Osteocyte (in vitro differentiated cells): Measurements from ENCODE around the gene DOK6. TPM values are rescaled to one million over a fixed set of nuclear protein-coding genes. Genes with fewer than 3 reads are reported as not detected.

Experiments
- DNase-seq: peaks from one replicate; pipeline ENCODE4 v3.0.0; 2021; ENCODE audit warnings: mixed read lengths; ENCODE audit not compliant: unreplicated experiment; ENCODE audit errors: extremely low spot score
- H3K27ac Mint-ChIP-seq: one replicate; pipeline ENCODE4 v1.8.0; 2021; ENCODE audit warnings: mild to moderate bottlenecking, mixed read lengths; ENCODE audit not compliant: unreplicated experiment
- H3K27me3 Mint-ChIP-seq: one replicate; pipeline ENCODE4 v1.8.0; 2021; ENCODE audit warnings: mixed read lengths; ENCODE audit not compliant: unreplicated experiment
- H3K36me3 Mint-ChIP-seq: one replicate; pipeline ENCODE4 v1.8.0; 2021; ENCODE audit warnings: mixed read lengths; ENCODE audit not compliant: unreplicated experiment
- H3K4me1 Mint-ChIP-seq: one replicate; pipeline ENCODE4 v1.8.0; 2021; ENCODE audit warnings: mixed read lengths; ENCODE audit not compliant: unreplicated experiment
- H3K4me3 Mint-ChIP-seq: one replicate; pipeline ENCODE4 v1.8.0; 2021; ENCODE audit warnings: mild to moderate bottlenecking, moderate library complexity, mixed read lengths; ENCODE audit not compliant: unreplicated experiment
- H3K9me3 Mint-ChIP-seq: one replicate; pipeline ENCODE4 v1.8.0; 2021; ENCODE audit warnings: mixed read lengths; ENCODE audit not compliant: unreplicated experiment
- total RNA-seq: library from RNA; stranded (reverse); gene quantifications from 2 replicates; pipeline ENCODE4 v1.2.1, GENCODE V29; 2021
- TF ChIP-seq, protein P1 (sequence below): fragments of 200-600 bp; sonication (generic); IDR thresholded peaks from 2 replicates; pipeline ENCODE4 v1.5.0; 2021; ENCODE audit warnings: antibody characterized with exemption, mild to moderate bottlenecking, moderate library complexity

The DOK6 gene
- total RNA-seq, 1 donor from 2014 or later = 4.6 TPM

DNA sequence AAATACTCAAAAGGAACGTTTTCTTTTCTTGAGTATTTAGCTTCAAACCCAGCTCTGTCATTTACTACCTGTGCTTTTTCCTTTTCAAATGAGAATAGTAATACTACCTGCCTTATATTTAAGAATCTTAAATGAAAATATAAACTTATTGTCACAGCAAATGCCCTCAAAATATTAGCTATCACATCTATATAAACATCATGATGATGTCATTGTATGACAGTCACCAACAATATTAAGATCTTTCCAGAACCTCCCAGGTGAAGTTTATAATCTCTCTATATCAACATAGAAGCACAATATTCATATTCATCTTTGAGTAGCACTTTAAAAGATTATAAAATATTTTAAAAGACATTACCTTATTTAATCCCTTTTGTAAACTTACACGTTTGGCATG lies 92.2 kb downstream of the DOK6 start:
- DNase-seq = no peak
- no peaks in the 10 kb centered on the region for H3K27me3 Mint-ChIP-seq
- H3K36me3 Mint-ChIP-seq = no peaks in the 10 kb centered on the region
- no peak overlapping the region for H3K4me3 Mint-ChIP-seq
- H3K9me3 Mint-ChIP-seq = no peaks in the 10 kb centered on the region
- TF ChIP-seq, protein P1, sequence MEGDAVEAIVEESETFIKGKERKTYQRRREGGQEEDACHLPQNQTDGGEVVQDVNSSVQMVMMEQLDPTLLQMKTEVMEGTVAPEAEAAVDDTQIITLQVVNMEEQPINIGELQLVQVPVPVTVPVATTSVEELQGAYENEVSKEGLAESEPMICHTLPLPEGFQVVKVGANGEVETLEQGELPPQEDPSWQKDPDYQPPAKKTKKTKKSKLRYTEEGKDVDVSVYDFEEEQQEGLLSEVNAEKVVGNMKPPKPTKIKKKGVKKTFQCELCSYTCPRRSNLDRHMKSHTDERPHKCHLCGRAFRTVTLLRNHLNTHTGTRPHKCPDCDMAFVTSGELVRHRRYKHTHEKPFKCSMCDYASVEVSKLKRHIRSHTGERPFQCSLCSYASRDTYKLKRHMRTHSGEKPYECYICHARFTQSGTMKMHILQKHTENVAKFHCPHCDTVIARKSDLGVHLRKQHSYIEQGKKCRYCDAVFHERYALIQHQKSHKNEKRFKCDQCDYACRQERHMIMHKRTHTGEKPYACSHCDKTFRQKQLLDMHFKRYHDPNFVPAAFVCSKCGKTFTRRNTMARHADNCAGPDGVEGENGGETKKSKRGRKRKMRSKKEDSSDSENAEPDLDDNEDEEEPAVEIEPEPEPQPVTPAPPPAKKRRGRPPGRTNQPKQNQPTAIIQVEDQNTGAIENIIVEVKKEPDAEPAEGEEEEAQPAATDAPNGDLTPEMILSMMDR = no peak
- peaks cover 19% of the 10 kb centered on the region for H3K4me1 Mint-ChIP-seq
- H3K27ac Mint-ChIP-seq = no peak overlapping the region

DNA sequence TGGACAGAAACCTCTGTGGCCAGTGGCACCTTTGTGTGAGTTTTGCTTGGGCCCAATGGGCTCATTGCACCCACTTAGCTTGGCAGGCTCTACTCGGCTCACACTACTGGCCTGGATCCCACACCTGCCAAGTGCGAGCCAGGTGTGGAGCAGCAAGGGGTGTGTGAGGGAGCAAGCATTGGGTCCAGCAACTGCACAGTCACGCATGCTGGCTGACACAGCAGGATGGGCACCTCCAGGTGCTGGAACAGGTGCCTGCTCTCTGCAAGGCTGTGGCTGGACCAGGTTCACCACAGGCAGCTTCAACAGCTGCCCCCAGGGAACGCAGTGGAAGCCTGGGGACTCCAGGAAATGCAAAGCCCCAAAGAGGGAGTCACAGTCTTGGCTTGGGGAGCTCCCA lies 94.2 kb downstream of the DOK6 start:
- TF ChIP-seq, protein P1 = no peak
- no peak overlapping the region for H3K27ac Mint-ChIP-seq
- H3K27me3 Mint-ChIP-seq = peaks cover 3% of the 10 kb centered on the region
- H3K4me3 Mint-ChIP-seq = no peak overlapping the region
- H3K36me3 Mint-ChIP-seq = no peaks in the 10 kb centered on the region
- H3K4me1 Mint-ChIP-seq = peaks cover 13% of the 10 kb centered on the region
- no peaks in the 10 kb centered on the region for H3K9me3 Mint-ChIP-seq
- DNase-seq = no peak

DNA sequence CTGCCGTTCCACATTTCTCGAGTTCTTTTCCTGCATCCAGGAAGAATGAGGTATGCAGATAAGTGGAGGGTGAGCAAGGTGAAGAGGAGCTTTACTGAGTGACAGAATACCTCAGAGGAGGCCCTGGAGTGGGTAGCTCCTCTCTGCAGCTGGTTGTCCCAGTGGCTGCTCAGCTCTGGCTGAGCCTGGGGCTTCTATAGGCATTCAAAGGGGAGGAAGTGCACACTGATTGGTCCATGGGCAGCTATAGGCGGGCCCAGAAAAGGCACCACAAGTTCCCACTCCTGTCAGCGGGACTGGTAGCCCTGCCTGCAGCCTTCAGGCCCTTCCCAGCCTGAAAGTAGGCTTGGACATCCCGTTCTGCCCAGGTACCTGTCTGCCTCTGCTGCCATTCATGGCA lies 94.7 kb downstream of the DOK6 start:
- TF ChIP-seq, protein P1 = no peak
- H3K27me3 Mint-ChIP-seq = peaks cover 3% of the 10 kb centered on the region
- H3K9me3 Mint-ChIP-seq = no peaks in the 10 kb centered on the region
- no peaks in the 10 kb centered on the region for H3K36me3 Mint-ChIP-seq
- no peak for DNase-seq
- no peak overlapping the region for H3K27ac Mint-ChIP-seq
- H3K4me1 Mint-ChIP-seq = peaks cover 9% of the 10 kb centered on the region
- H3K4me3 Mint-ChIP-seq = no peak overlapping the region

DNA sequence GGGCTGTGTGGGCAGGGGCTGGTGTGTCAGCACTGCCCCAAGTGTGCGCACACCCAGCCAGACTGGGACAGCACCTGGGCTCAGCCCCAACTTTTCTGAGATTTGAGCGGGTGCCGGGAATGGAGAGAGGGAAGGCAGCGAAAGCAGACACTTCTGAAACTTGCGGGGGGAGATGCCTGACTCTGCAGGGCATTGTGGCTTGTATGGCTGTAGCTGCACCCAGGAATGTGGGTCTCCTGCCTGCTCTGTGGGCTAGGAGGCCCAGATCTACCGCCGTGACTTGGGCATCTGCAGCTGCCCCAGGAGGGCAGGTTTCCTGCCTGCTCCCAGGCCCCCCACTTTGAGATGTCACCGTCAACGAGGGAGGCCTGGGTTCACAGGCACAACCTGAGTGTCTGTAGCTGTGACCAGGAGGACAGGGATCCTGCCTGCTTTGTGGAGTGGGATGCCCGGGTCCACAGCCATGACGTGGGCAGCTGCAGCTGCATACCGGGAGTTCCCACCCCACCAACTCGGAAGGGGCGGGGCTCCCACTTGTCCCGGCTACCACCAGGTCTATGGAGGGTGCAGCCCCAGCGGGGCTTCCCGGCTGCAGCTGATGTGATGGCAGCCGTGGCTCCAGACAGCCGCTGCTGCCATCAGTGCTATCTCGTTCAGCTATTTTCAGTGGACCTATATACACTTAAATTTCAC lies 95.3 kb downstream of the DOK6 start:
- Mint-ChIP-seq H3K27ac (no peak overlapping the region), H3K4me3 (no peak overlapping the region), H3K4me1 (peaks cover 4% of the 10 kb centered on the region), H3K9me3 (no peaks in the 10 kb centered on the region), H3K36me3 (no peaks in the 10 kb centered on the region), H3K27me3 (peaks cover 3% of the 10 kb centered on the region)
- TF ChIP-seq, protein P1 = no peak
- DNase-seq = no peak

DNA sequence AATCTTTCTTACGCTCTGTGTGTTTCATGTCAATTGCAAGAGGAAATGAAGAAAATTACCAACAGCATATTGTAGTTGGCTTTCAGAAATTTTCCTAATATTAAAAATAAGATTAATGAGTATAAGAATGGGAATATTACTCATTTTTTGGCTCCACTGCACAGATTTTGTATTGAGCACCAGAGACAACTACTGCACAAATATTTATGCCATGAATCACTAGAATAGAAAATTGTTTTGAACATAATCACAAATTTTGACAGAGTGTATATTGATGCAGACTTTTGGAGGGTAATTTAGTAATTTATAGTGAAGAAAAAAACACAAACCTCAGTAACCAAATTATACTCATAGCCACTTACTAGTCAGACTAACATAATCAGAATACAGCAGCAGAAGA lies 118.3 kb downstream of the DOK6 start:
- DNase-seq = no peak
- TF ChIP-seq, protein P1 = no peak
- Mint-ChIP-seq H3K27ac (no peak overlapping the region), H3K9me3 (no peaks in the 10 kb centered on the region), H3K4me3 (no peak overlapping the region), H3K4me1 (no peaks in the 10 kb centered on the region), H3K36me3 (no peaks in the 10 kb centered on the region), H3K27me3 (no peaks in the 10 kb centered on the region)
